A673 (cell line): ENCODE data around the gene LRRN4CL. TPM values are rescaled to one million over a fixed set of nuclear protein-coding genes. Genes with fewer than 3 reads are reported as not detected.

ENCODE experiments used
- BruUV-seq: library from RNA; stranded (reverse); fragments of 400-500 nt; replicated peaks from 2 replicates; lab custom pipeline; 2021; lab: Mats Ljungman, UMichigan
- CTCF ChIA-PET: fragments of 300-600 bp; sonication (Branson Sonifier 250); formaldehyde crosslinking; loops from one replicate; lab custom pipeline; 2022; ENCODE audit warnings: antibody characterized with exemption; lab: Charles Lee
- POLR2A ChIA-PET: fragments of 300-600 bp; sonication (Branson Sonifier 250); formaldehyde crosslinking; loops from one replicate; lab custom pipeline; 2022; ENCODE audit warnings: antibody characterized with exemption; ENCODE audit not compliant: low non-redundant PET; lab: Charles Lee
- DNase-seq: peaks from one replicate; pipeline ENCODE4 v3.0.0-alpha.2; 2015; ENCODE audit warnings: low spot score
- H3K27ac ChIP-seq: fragments of 200-600 bp; sonication (generic); 2 replicates; pipeline ENCODE4 v1.5.1; 2016; ENCODE audit warnings: mixed run types, low read depth, mild to moderate bottlenecking, mixed read lengths, antibody characterized with exemption, low read length; ENCODE audit not compliant: poor library complexity, severe bottlenecking
- H3K27me3 ChIP-seq: fragments of 200-600 bp; sonication (generic); replicated peaks from 2 replicates; pipeline ENCODE4 v1.6.1; 2017; ENCODE audit warnings: mixed run types, low read depth, mild to moderate bottlenecking, mixed read lengths, antibody characterized with exemption, low read length; ENCODE audit not compliant: insufficient read depth, poor library complexity
- H3K36me3 ChIP-seq: fragments of 200-600 bp; sonication (generic); 2 replicates; pipeline ENCODE4 v1.6.1; 2016; ENCODE audit warnings: mixed run types, mild to moderate bottlenecking, mixed read lengths, antibody characterized with exemption, low read length; ENCODE audit not compliant: insufficient read depth, poor library complexity, severe bottlenecking
- H3K4me1 ChIP-seq: fragments of 200-600 bp; sonication (generic); 2 replicates; pipeline ENCODE4 v1.6.1; 2017; ENCODE audit warnings: mixed run types, mild to moderate bottlenecking, mixed read lengths, antibody characterized with exemption, low read length; ENCODE audit not compliant: insufficient read depth, poor library complexity, severe bottlenecking
- H3K4me3 ChIP-seq: fragments of 200-600 bp; sonication (generic); 2 replicates; pipeline ENCODE4 v1.5.1; 2016; ENCODE audit warnings: low read depth, mixed run types, mild to moderate bottlenecking, mixed read lengths, low read length; ENCODE audit not compliant: poor library complexity, severe bottlenecking
- H3K9me3 ChIP-seq: fragments of 200-600 bp; sonication (generic); 2 replicates; pipeline ENCODE4 v1.6.1; 2016; ENCODE audit warnings: mixed run types, low read depth, mild to moderate bottlenecking, mixed read lengths, antibody characterized with exemption, low read length; ENCODE audit not compliant: poor library complexity, severe bottlenecking
- CTCF ChIP-seq: fragments of 300-800, 200-600 bp; sonication (generic); conservative IDR thresholded peaks from 2 replicates; pipeline ENCODE4 v1.5.1; 2017; ENCODE audit warnings: low read depth, mild to moderate bottlenecking, antibody characterized with exemption, low read length, moderate library complexity, mixed read lengths
- EZH2 ChIP-seq: fragments of 200-600 bp; sonication (generic); IDR thresholded peaks from 2 replicates; pipeline ENCODE4 v1.6.1; 2017; ENCODE audit warnings: borderline replicate concordance, low read depth, mild to moderate bottlenecking, mixed read lengths, antibody characterized with exemption, low read length; ENCODE audit not compliant: poor library complexity, severe bottlenecking
- intact Hi-C: fragments of 100-400 bp; cut with micrococcal nuclease; formaldehyde crosslinking; loops from one replicate; pipeline ENCODE4 v1.10.0; 2022; ENCODE audit not compliant: unreplicated experiment
- total RNA-seq: library from RNA; stranded (reverse); gene quantifications from 2 replicates; pipeline ENCODE4 v1.2.3, GENCODE V29; 2021

Gene LRRN4CL
- total RNA-seq, 1 experiment from 2014 or later, result 0.37 TPM

- Histone ChIP-seq H3K36me3 (peaks cover 32% of the 10 kb centered on the region), H3K4me1 (peaks cover 38% of the 10 kb centered on the region), H3K4me3 (peak overlapping the region; percentile 54), H3K9me3 (no peaks in the 10 kb centered on the region), H3K27me3 (no peaks in the 10 kb centered on the region), H3K27ac (peak overlapping the region; percentile 96)
- ChIA-PET CTCF (no interaction called here), POLR2A (no interaction called here)
- no peak for DNase-seq
- intact Hi-C loops, result loop anchor here (5.0 kb wide), 2 partner anchors 116 to 311 kb away; partner anchors contain the start of gene TUT1
- no TSS peak for BruUV-seq
- no peak for TF ChIP-seq EZH2
Measured at GRCh38 chr11:62708392-62708791, 19.1 kb upstream of the LRRN4CL start.

GRCh38 chr11:62707277-62707861 lies 18.0 kb upstream of the LRRN4CL start, which contains the start of the genes BSCL2 and GNG3:
Gene BSCL2 (minus strand): TSS chr11:62707424. CDS start chr11:62707195, 229 bp downstream.
Gene GNG3 (plus strand): TSS chr11:62707676. CDS start chr11:62708296, 620 bp downstream.
- peak; percentile 64 for DNase-seq
- POLR2A ChIA-PET, result no interaction called here
- Histone ChIP-seq H3K9me3 (no peaks in the 10 kb centered on the region), H3K4me1 (peaks cover 38% of the 10 kb centered on the region), H3K27ac (peak within 1 kb of the TSS; percentile 96), H3K27me3 (no peaks in the 10 kb centered on the region), H3K4me3 (peak within 1 kb of the TSS; percentile 65), H3K36me3 (peaks cover 21% of the 10 kb centered on the region)
- no TSS peak for BruUV-seq
- TF ChIP-seq CTCF, result no peak
- no peak for TF ChIP-seq EZH2
- CTCF ChIA-PET, result interaction anchor here (0.6 kb wide), 1 partner anchor 9 kb away, joined by 5 read pairs; no protein-coding TSS in a partner anchor
- intact Hi-C loops, result loop anchor here (5.0 kb wide), 2 partner anchors 115 to 310 kb away; partner anchors contain the start of gene TUT1

- no TSS peak for BruUV-seq
- H3K36me3 ChIP-seq, result peaks cover 18% of the 10 kb centered on the region
Measured at GRCh38 chr11:62706850-62707247, 17.5 kb upstream of the LRRN4CL start.

More at GRCh38 chr11:62706850-62707247, 17.5 kb upstream of the LRRN4CL start:
- H3K9me3 ChIP-seq, result no peaks in the 10 kb centered on the region
- no peaks in the 10 kb centered on the region for H3K27me3 ChIP-seq
- H3K4me3 ChIP-seq, result peak overlapping the region; percentile 65
- peaks cover 38% of the 10 kb centered on the region for H3K4me1 ChIP-seq
- TF ChIP-seq CTCF (no peak), EZH2 (no peak)
- CTCF ChIA-PET, result interaction anchor here (0.6 to 0.7 kb wide), 2 partner anchors 63 to 371 kb away, joined by 8 to 9 read pairs; no protein-coding TSS in a partner anchor
- DNase-seq, result no peak
- intact Hi-C loops, result loop anchor here (5.0 kb wide), 2 partner anchors 115 to 310 kb away; partner anchors contain the start of gene TUT1
- H3K27ac ChIP-seq, result peak overlapping the region; percentile 75
- POLR2A ChIA-PET, result interaction anchor here (1.6 kb wide), 1 partner anchor 42 kb away, joined by 5 read pairs; the partner anchor contains the start of genes C11orf98 and CSKMT
